HEK293T (cell line): ENCODE results near the gene EIF4G1.

ENCODE experiments used
- CTCF ChIA-PET: fragments of 350-600 bp; formaldehyde crosslinking; extraction: SDS; loops from one replicate; lab custom pipeline; 2021; ENCODE audit warnings: antibody characterized with exemption, inconsistent platforms; lab: Yijun Ruan, JAX
- POLR2A ChIA-PET: fragments of 350-600 bp; formaldehyde crosslinking; extraction: SDS; loops from one replicate; lab custom pipeline; 2020; ENCODE audit warnings: antibody characterized with exemption, inconsistent platforms; lab: Yijun Ruan, JAX
- DNase-seq: peaks from one replicate; pipeline ENCODE4 v3.0.0; 2012; ENCODE audit warnings: mixed read lengths; ENCODE audit errors: extremely low spot score
- ARNT ChIP-seq: fragments of 450-650 bp; IDR thresholded peaks from 2 replicates; pipeline ENCODE4 v1.6.1; 2017; ENCODE audit warnings: mild to moderate bottlenecking
- BHLHE40 ChIP-seq: fragments of 450-650 bp; IDR thresholded peaks from 2 replicates; pipeline ENCODE4 v1.6.1; 2016; ENCODE audit warnings: mild to moderate bottlenecking, moderate library complexity, borderline replicate concordance
- CTBP1 ChIP-seq: fragments of 450-650 bp; IDR thresholded peaks from 2 replicates; pipeline ENCODE4 v1.6.1; 2016; ENCODE audit warnings: borderline replicate concordance
- ELF4 ChIP-seq: fragments of 450-650 bp; IDR thresholded peaks from 2 replicates; pipeline ENCODE4 v1.6.1; 2017; ENCODE audit warnings: antibody characterized with exemption
- FOXA1 ChIP-seq: fragments of 450-650 bp; IDR thresholded peaks from 2 replicates; pipeline ENCODE4 v1.6.1; 2016; ENCODE audit warnings: mild to moderate bottlenecking
- FOXK2 ChIP-seq: fragments of 450-650 bp; IDR thresholded peaks from 2 replicates; pipeline ENCODE4 v1.6.1; 2016; ENCODE audit warnings: mild to moderate bottlenecking
- FOXM1 ChIP-seq: fragments of 450-650 bp; IDR thresholded peaks from 2 replicates; pipeline ENCODE4 v1.6.1; 2017; ENCODE audit warnings: mild to moderate bottlenecking, borderline replicate concordance
- HDGF ChIP-seq: fragments of 450-650 bp; IDR thresholded peaks from 2 replicates; pipeline ENCODE4 v1.6.1; 2017; ENCODE audit warnings: antibody characterized with exemption, borderline replicate concordance
- L3MBTL2 ChIP-seq: fragments of 450-650 bp; conservative IDR thresholded peaks from 2 replicates; pipeline ENCODE4 v1.6.1; 2016; ENCODE audit warnings: mild to moderate bottlenecking
- LEF1 ChIP-seq: fragments of 450-650 bp; IDR thresholded peaks from 2 replicates; pipeline ENCODE4 v1.6.1; 2017; ENCODE audit warnings: mild to moderate bottlenecking, borderline replicate concordance
- NFRKB ChIP-seq: fragments of 450-650 bp; IDR thresholded peaks from 2 replicates; pipeline ENCODE4 v1.6.1; 2016; ENCODE audit warnings: mild to moderate bottlenecking, moderate library complexity
- SP1 ChIP-seq: fragments of 450-650 bp; IDR thresholded peaks from 2 replicates; pipeline ENCODE4 v1.6.1; 2017
- SUZ12 ChIP-seq: fragments of 450-650 bp; IDR thresholded peaks from 2 replicates; pipeline ENCODE4 v1.6.1; 2016; ENCODE audit warnings: mild to moderate bottlenecking
- TARDBP ChIP-seq: fragments of 450-650 bp; IDR thresholded peaks from 2 replicates; pipeline ENCODE4 v1.6.1; 2016
- ZNF384 ChIP-seq: fragments of 450-650 bp; IDR thresholded peaks from 2 replicates; pipeline ENCODE4 v1.6.1; 2016
- TF ChIP-seq, protein P1 (sequence below): fragments of 450-650 bp; IDR thresholded peaks from 2 replicates; pipeline ENCODE4 v1.6.1; 2016

EIF4G1 gene

DNA sequence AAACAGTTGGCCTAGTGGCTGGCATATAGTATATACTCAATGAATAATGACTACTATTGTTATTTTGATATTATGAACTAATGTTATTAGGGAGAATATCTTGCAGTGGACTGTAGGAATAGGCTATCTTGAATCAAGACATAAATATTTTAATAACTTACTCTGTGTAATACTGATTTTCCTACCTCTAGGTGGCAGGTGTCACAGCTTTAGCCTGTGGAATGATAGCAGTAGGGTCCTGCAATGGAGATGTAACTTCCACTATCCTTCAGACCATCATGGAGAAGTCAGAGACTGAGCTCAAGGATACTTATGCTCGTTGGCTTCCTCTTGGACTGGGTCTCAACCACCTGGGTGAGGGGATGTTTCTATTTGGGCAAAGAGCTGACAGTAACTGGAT lies 8.8 kb upstream of the EIF4G1 start:
- ChIA-PET POLR2A (no interaction called here), CTCF (no interaction called here)
- DNase-seq = no peak
- no peak for TF ChIP-seq SP1
- TF ChIP-seq L3MBTL2 = no peak
- no peak for TF ChIP-seq FOXA1
- TF ChIP-seq BHLHE40 = no peak
- no peak for TF ChIP-seq HDGF
- no peak for TF ChIP-seq SUZ12
- TF ChIP-seq LEF1 = no peak
- no peak for TF ChIP-seq ZNF384
- no peak for TF ChIP-seq FOXK2
- no peak for TF ChIP-seq FOXM1

DNA sequence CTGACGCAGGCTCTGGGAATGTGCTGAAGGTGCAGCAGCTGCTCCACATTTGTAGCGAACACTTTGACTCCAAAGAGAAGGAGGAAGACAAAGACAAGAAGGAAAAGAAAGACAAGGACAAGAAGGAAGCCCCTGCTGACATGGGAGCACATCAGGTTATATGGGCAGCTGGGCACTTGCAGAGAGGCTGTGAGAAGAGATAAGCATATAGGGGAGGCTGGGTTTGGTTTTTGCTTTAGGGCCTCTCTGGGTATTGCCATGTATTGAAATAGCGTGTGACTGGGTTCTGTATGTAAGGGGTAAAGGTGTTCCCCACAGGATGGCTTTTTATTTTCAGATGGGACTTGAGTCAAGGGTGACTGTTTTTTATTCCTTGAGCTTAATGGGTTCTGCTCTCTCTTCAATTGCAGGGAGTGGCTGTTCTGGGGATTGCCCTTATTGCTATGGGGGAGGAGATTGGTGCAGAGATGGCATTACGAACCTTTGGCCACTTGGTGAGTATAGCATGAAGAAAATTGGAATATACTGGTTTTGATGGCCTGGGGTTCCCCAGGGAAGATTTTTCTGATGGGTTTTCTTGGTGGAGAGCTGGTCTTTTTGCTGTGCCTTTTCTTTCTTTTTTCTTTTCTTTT lies 7.9 kb upstream of the EIF4G1 start:
- DNase-seq = no peak
- CTCF ChIA-PET = no interaction called here
- POLR2A ChIA-PET = no interaction called here
- TF ChIP-seq HDGF (no peak), LEF1 (no peak), ZNF384 (no peak)

DNA sequence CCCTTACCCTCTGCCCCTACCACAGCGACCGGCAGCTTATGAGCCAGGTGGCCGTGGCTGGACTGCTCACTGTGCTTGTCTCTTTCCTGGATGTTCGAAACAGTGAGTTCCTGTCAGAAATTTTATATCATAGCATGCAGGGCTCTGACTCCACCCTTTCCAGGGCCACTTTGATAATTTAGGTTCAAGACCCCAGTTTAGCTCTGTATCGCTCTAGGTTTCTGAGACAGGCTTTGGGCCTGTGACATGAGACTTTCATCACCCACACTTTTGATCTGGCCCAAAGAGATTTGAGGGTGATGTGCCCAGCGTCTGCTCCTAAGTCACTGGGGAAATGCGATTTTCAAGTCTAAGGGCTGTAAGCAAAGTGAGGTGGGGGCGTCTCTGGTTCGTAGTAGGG lies 6.5 kb upstream of the EIF4G1 start:
- CTCF ChIA-PET = no interaction called here
- DNase-seq = no peak
- no peak for TF ChIP-seq LEF1
- TF ChIP-seq ZNF384 = no peak
- TF ChIP-seq L3MBTL2 = no peak
- no peak for TF ChIP-seq FOXM1
- TF ChIP-seq, protein P1, sequence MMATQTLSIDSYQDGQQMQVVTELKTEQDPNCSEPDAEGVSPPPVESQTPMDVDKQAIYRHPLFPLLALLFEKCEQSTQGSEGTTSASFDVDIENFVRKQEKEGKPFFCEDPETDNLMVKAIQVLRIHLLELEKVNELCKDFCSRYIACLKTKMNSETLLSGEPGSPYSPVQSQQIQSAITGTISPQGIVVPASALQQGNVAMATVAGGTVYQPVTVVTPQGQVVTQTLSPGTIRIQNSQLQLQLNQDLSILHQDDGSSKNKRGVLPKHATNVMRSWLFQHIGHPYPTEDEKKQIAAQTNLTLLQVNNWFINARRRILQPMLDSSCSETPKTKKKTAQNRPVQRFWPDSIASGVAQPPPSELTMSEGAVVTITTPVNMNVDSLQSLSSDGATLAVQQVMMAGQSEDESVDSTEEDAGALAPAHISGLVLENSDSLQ = no peak
- no peak for TF ChIP-seq NFRKB
- POLR2A ChIA-PET = no interaction called here

DNA sequence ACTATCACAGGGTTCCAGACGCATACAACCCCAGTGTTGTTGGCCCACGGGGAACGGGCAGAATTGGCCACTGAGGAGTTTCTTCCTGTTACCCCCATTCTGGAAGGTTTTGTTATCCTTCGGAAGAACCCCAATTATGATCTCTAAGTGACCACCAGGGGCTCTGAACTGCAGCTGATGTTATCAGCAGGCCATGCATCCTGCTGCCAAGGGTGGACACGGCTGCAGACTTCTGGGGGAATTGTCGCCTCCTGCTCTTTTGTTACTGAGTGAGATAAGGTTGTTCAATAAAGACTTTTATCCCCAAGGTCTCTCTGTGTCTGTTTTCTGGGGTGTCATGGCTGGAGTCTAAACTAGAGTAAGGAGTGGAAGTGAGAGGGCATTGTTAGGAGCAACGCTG lies 5.7 kb upstream of the EIF4G1 start:
- CTCF ChIA-PET = no interaction called here
- DNase-seq = no peak
- POLR2A ChIA-PET = no interaction called here
- no peak for TF ChIP-seq ELF4
- no peak for TF ChIP-seq BHLHE40
- no peak for TF ChIP-seq NFRKB
- no peak for TF ChIP-seq SP1
- TF ChIP-seq ZNF384 = no peak
- TF ChIP-seq TARDBP = no peak
- no peak for TF ChIP-seq CTBP1
- no peak for TF ChIP-seq FOXM1
- TF ChIP-seq SUZ12 = no peak
- TF ChIP-seq, protein P1 = no peak
- TF ChIP-seq FOXA1 = no peak
- no peak for TF ChIP-seq FOXK2
- TF ChIP-seq LEF1 = no peak
- no peak for TF ChIP-seq HDGF
- TF ChIP-seq ARNT = no peak

DNA sequence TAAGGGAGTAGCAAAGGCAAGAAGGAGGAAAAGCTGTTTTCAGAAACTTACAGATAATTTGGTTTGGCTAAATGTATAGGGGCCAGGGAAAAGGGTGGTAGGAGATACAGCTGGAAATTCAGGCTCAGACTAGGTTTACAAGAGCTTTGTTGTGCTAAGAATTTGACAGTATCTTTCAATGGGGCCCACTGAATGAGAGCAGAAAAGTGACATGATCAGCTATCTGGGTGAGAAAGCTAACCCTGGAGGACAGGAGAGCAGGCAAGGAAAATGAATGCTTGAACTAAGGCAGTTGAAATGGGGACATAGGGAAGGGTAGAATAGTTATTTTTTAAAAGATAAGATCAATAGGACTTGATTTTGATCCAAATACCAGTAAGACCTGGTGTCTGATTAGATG lies 2.8 kb upstream of the EIF4G1 start:
- ChIA-PET POLR2A (interaction anchor here (0.6 kb wide), 2 partner anchors 12 to 65 kb away, joined by 3 read pairs; no protein-coding TSS in a partner anchor), CTCF (no interaction called here)
- DNase-seq = no peak
- no peak for TF ChIP-seq SP1
- TF ChIP-seq ELF4 = no peak
- TF ChIP-seq BHLHE40 = no peak
- no peak for TF ChIP-seq LEF1

DNA sequence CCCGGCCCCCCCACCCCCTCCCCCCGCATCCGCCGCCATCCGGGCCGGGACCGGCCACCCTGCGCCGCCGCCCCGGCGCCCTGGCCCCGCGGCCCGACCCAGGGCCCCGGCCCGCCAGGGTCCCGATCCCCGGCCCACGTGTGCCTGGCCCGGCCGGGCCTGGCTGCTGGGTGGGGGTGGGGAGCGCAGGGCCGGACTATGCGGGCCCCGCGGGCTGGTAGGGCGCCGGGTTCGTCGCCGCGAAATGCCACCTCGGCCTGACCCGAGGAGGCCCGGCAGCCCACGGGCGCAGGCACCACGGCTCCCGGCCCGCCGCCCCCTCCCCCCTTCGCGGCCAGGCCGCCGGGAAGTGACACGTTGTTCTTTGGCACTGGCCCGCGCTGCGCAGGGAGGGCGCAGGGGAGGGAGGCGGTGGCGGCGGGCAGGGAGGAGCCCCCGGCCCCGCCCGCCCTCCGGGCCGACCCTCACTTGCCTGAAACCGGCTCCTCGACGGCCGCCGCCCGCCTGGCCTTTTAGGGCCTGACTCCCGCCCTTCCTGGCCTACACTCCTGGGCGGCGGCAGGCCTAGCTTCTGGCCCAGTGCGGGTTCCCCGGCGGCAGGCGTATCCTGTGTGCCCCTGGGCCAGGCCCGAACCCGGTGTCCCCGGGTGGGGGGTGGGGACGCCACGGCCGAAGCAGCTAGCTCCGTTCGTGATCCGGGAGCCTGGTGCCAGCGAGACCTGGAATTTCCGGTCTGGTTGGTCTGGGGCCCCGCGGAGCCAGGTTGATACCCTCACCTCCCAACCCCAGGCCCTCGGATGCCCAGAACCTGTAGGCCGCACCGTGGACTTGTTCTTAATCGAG lies 515 bp downstream of the EIF4G1 start:
- TF ChIP-seq FOXM1 (no peak), L3MBTL2 (no peak), SUZ12 (no peak)
- TF ChIP-seq, protein P1 = no peak
- ChIA-PET POLR2A (no interaction called here), CTCF (no interaction called here)
- DNase-seq = peak; percentile 27

DNA sequence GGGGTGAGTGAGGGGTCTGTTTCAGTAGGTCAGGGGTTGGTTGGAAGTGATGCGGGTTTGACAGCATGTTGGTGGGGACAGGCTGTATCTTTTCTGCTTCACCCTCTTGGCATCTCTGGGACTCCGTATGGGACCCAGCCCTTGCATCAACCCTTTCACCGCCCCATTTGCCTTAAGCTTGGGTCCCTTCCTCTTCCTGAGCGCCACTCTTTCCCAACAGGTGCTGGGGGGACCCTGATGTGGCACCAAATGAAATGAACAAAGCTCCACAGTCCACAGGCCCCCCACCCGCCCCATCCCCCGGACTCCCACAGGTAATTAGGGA lies 1.1 kb downstream of the EIF4G1 start:
- no peak for DNase-seq
- TF ChIP-seq L3MBTL2 (no peak), ZNF384 (no peak), NFRKB (no peak), SUZ12 (no peak), TARDBP (no peak), ARNT (no peak), SP1 (no peak), FOXA1 (no peak), CTBP1 (no peak), ELF4 (no peak), FOXK2 (no peak), FOXM1 (no peak)
- TF ChIP-seq, protein P1 = no peak
- ChIA-PET POLR2A (interaction anchor here (0.8 kb wide), 1 partner anchor 16 kb away, joined by 3 read pairs; no protein-coding TSS in a partner anchor), CTCF (interaction anchor here (0.7 kb wide), 1 partner anchor 480 kb away, joined by 3 read pairs; no protein-coding TSS in a partner anchor)
